MM.1S (cell line): ENCODE results near the gene INPP5J.

ENCODE experiments used
- DNase-seq: peaks from one replicate; pipeline ENCODE4 v3.0.0-alpha.2; 2015
- H2AFZ ChIP-seq: fragments of 300-600 bp; sonication (generic); 2 replicates; pipeline ENCODE4 v1.6.0; 2016; ENCODE audit warnings: antibody characterized with exemption, low read length
- H3F3A ChIP-seq: fragments of 300-600 bp; sonication (generic); 2 replicates; pipeline ENCODE4 v1.6.1; 2016; ENCODE audit warnings: mild to moderate bottlenecking, antibody characterized with exemption, low read length, moderate library complexity, mixed read lengths; ENCODE audit not compliant: insufficient read depth
- H3K27ac ChIP-seq: fragments of 300-600 bp; sonication (generic); 2 replicates; pipeline ENCODE4 v1.5.1; 2016; ENCODE audit warnings: mild to moderate bottlenecking, low read length
- H3K27me3 ChIP-seq: fragments of 300-600 bp; sonication (generic); replicated peaks from 2 replicates; pipeline ENCODE4 v1.6.0; 2016; ENCODE audit warnings: low read length; ENCODE audit not compliant: insufficient read depth
- H3K36me3 ChIP-seq: fragments of 300-600 bp; sonication (generic); replicated peaks from 2 replicates; pipeline ENCODE4 v1.6.1; 2016; ENCODE audit warnings: mild to moderate bottlenecking, low read length, mixed read lengths; ENCODE audit not compliant: insufficient read depth
- H3K4me1 ChIP-seq: fragments of 300-600 bp; sonication (generic); 2 replicates; pipeline ENCODE4 v1.6.1; 2016; ENCODE audit warnings: low read length, mixed read lengths
- H3K4me2 ChIP-seq: fragments of 300-600 bp; sonication (generic); 2 replicates; pipeline ENCODE4 v1.6.0; 2016; ENCODE audit warnings: low read depth, low read length
- H3K4me3 ChIP-seq: fragments of 300-600 bp; sonication (generic); 2 replicates; pipeline ENCODE4 v1.5.1; 2016; ENCODE audit warnings: low read length, mixed read lengths
- H3K79me2 ChIP-seq: fragments of 300-600 bp; sonication (generic); 2 replicates; pipeline ENCODE4 v1.6.1; 2016; ENCODE audit warnings: mixed run types, low read length, mixed read lengths
- H3K9ac ChIP-seq: fragments of 300-600 bp; sonication (generic); 2 replicates; pipeline ENCODE4 v1.6.1; 2016; ENCODE audit warnings: low read length, mixed read lengths
- H3K9me2 ChIP-seq: fragments of 300-600 bp; sonication (generic); replicated peaks from 2 replicates; pipeline ENCODE4 v1.6.1; 2016; ENCODE audit warnings: mild to moderate bottlenecking, low read length, mixed read lengths; ENCODE audit not compliant: insufficient read depth
- H3K9me3 ChIP-seq: fragments of 300-600 bp; sonication (generic); replicated peaks from 2 replicates; pipeline ENCODE4 v1.6.1; 2016; ENCODE audit warnings: mild to moderate bottlenecking, low read length, mixed read lengths; ENCODE audit not compliant: insufficient read depth
- H4K20me1 ChIP-seq: fragments of 300-600 bp; sonication (generic); 2 replicates; pipeline ENCODE4 v1.6.1; 2016; ENCODE audit warnings: mild to moderate bottlenecking, low read length, moderate library complexity, mixed read lengths; ENCODE audit not compliant: insufficient read depth
- CTCF ChIP-seq: fragments of 300-600 bp; sonication (generic); IDR thresholded peaks from 2 replicates; pipeline ENCODE4 v1.5.1; 2016; ENCODE audit warnings: antibody characterized with exemption, low read length, mixed read lengths
- EZH2 ChIP-seq: fragments of 300-600 bp; sonication (generic); optimal IDR thresholded peaks from 2 replicates; pipeline ENCODE3; 2017; ENCODE audit warnings: low read depth, mild to moderate bottlenecking, antibody characterized with exemption, low read length, mixed read lengths
- EZH2phosphoT487 ChIP-seq: fragments of 300-600 bp; sonication (generic); IDR thresholded peaks from 2 replicates; pipeline ENCODE4 v1.6.1; 2018; ENCODE audit warnings: antibody characterized with exemption, low read length

INPP5J gene

GRCh38 chr22:31106001-31106571, 16.7 kb upstream of the INPP5J start:
- H3K36me3 ChIP-seq = no peaks in the 10 kb centered on the region
- H3K9ac ChIP-seq = no peak overlapping the region
- H3K27ac ChIP-seq = no peak overlapping the region
- TF ChIP-seq EZH2 (no peak), CTCF (no peak), EZH2phosphoT487 (no peak)
- H3K9me2 ChIP-seq = no peaks in the 10 kb centered on the region
- H3K4me3 ChIP-seq = no peak overlapping the region
- no peaks in the 10 kb centered on the region for H3K9me3 ChIP-seq
- no peak overlapping the region for H2AFZ ChIP-seq
- no peak overlapping the region for H3K4me2 ChIP-seq
- H3K27me3 ChIP-seq = no peaks in the 10 kb centered on the region
- DNase-seq = no peak
- no peaks in the 10 kb centered on the region for H3F3A ChIP-seq
- no peaks in the 10 kb centered on the region for H3K79me2 ChIP-seq
- no peaks in the 10 kb centered on the region for H3K4me1 ChIP-seq
- no peaks in the 10 kb centered on the region for H4K20me1 ChIP-seq

DNA sequence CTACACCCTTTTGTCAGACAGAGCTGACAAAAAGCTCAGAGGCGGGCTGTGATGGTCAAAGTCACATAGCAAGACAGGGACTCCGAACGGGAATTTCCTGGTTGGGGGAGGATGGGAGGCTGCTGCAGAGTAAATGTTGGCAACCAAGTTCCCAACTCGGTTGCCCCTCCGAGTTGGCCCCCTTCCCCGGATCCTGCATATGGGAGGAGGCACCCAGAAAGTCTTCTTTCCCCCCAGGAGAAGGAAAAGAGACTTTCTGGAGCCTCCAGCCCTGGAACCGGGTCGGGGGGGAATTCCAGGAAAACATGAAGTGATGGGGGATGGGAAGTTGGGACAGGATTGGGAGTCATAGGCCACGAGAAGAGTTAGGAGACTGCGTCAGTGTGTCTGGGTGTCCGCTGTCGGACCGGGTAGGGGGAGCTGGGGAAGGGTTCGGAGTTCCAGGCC, 16.0 kb upstream of the INPP5J start:
- Histone ChIP-seq H3K9me3 (no peaks in the 10 kb centered on the region), H3K4me2 (peak overlapping the region; percentile 82), H3K36me3 (no peaks in the 10 kb centered on the region), H3K4me3 (peak overlapping the region; percentile 67), H2AFZ (peak overlapping the region; percentile 98), H4K20me1 (no peaks in the 10 kb centered on the region), H3F3A (no peaks in the 10 kb centered on the region), H3K4me1 (no peaks in the 10 kb centered on the region), H3K9me2 (no peaks in the 10 kb centered on the region), H3K27ac (no peak overlapping the region), H3K27me3 (no peaks in the 10 kb centered on the region), H3K9ac (peak overlapping the region; percentile 60; the same call in 1 of the 2 replicates), H3K79me2 (no peaks in the 10 kb centered on the region)
- DNase-seq = no peak
- TF ChIP-seq EZH2 (no peak), EZH2phosphoT487 (no peak), CTCF (no peak)

GRCh38 chr22:31107178-31107893, 15.4 kb upstream of the INPP5J start, which contains the start of gene SELENOM:
Gene SELENOM, minus strand, starts transcription at chr22:31107568. Its CDS starts 63 bp downstream, at chr22:31107505.
- peak within 1 kb of the TSS; percentile 67 for H3K4me3 ChIP-seq
- peak within 1 kb of the TSS; percentile 98 for H2AFZ ChIP-seq
- H3K79me2 ChIP-seq = no peaks in the 10 kb centered on the region
- H3K4me2 ChIP-seq = peak within 1 kb of the TSS; percentile 82
- H3K36me3 ChIP-seq = no peaks in the 10 kb centered on the region
- no peaks in the 10 kb centered on the region for H4K20me1 ChIP-seq
- H3K27ac ChIP-seq = no peak within 1 kb of the TSS
- TF ChIP-seq CTCF (peak; percentile 86), EZH2phosphoT487 (no peak)
- H3F3A ChIP-seq = no peaks in the 10 kb centered on the region
- H3K27me3 ChIP-seq = no peaks in the 10 kb centered on the region
- H3K4me1 ChIP-seq = no peaks in the 10 kb centered on the region
- DNase-seq = peak; percentile 95
- H3K9me2 ChIP-seq = no peaks in the 10 kb centered on the region
- H3K9me3 ChIP-seq = no peaks in the 10 kb centered on the region
- H3K9ac ChIP-seq = peak within 1 kb of the TSS; percentile 60; the same call in 1 of the 2 replicates
